Erythroblast (primary cell): ENCODE results near the gene SYNE3.

Experiments used
- DNase-seq, 2 experiments: peaks; one replicate each; lab custom pipeline; 2025; lab: John Stamatoyannopoulos, UW
- GATA1 ChIP-seq: IDR thresholded peaks from 2 replicates; pipeline ENCODE4 v1.6.1; 2011; ENCODE audit warnings: low read depth, mild to moderate bottlenecking, control low read depth, low read length, moderate library complexity
- POLR2A ChIP-seq: IDR thresholded peaks from 2 replicates; pipeline ENCODE4 v1.6.1; 2011; ENCODE audit warnings: mild to moderate bottlenecking, low read length

Gene SYNE3

GRCh38 chr14:95488376-95489213 lies 27.9 kb downstream of the SYNE3 start:
- DNase-seq: no peak
- TF ChIP-seq POLR2A: no peak
- TF ChIP-seq GATA1: no peak

GRCh38 chr14:95487669-95488084 lies 28.8 kb downstream of the SYNE3 start:
- TF ChIP-seq POLR2A: no peak
- no peak for TF ChIP-seq GATA1
- DNase-seq: no peak

- no peak for DNase-seq
- TF ChIP-seq GATA1 (no peak), POLR2A (no peak)
Observed at GRCh38 chr14:95486875-95487668, 29.4 kb downstream of the SYNE3 start.

GRCh38 chr14:95485222-95485819 lies 31.1 kb downstream of the SYNE3 start:
- no peak for DNase-seq

GRCh38 chr14:95484296-95484695 lies 32.2 kb downstream of the SYNE3 start:
- TF ChIP-seq POLR2A: no peak
- TF ChIP-seq GATA1: no peak
- no peak for DNase-seq

More at GRCh38 chr14:95485222-95485819, 31.1 kb downstream of the SYNE3 start:
- no peak for TF ChIP-seq GATA1

GRCh38 chr14:95483309-95484165 lies 32.9 kb downstream of the SYNE3 start:
- no peak for TF ChIP-seq GATA1
- TF ChIP-seq POLR2A: no peak
- DNase-seq: peak in 1 of 2 experiments; percentile 63

GRCh38 chr14:95482627-95483308 lies 33.7 kb downstream of the SYNE3 start:
- no peak for TF ChIP-seq GATA1
- no peak for TF ChIP-seq POLR2A
- no peak for DNase-seq

GRCh38 chr14:95481391-95482022 lies 34.9 kb downstream of the SYNE3 start:
- no peak for DNase-seq
- TF ChIP-seq POLR2A: no peak
- TF ChIP-seq GATA1: no peak

GRCh38 chr14:95480887-95481226 lies 35.6 kb downstream of the SYNE3 start:
- TF ChIP-seq GATA1: no peak
- no peak for TF ChIP-seq POLR2A
- no peak for DNase-seq

- TF ChIP-seq POLR2A: no peak
- TF ChIP-seq GATA1: no peak
- peak in 1 of 2 experiments; percentile 10 for DNase-seq
Observed at GRCh38 chr14:95480109-95480886, 36.2 kb downstream of the SYNE3 start.

- TF ChIP-seq POLR2A: no peak
- no peak for TF ChIP-seq GATA1
- DNase-seq: no peak
Observed at GRCh38 chr14:95479494-95479893, 37.0 kb downstream of the SYNE3 start.

GRCh38 chr14:95478818-95479217 lies 37.6 kb downstream of the SYNE3 start:
- DNase-seq: no peak
- TF ChIP-seq POLR2A (no peak), GATA1 (no peak)

- TF ChIP-seq GATA1 (no peak), POLR2A (no peak)
- DNase-seq: no peak
Observed at GRCh38 chr14:95478309-95478708, 38.1 kb downstream of the SYNE3 start.
